Measurements from ENCODE around the gene HOXD3.

Gene HOXD3

GRCh38 chr2:176122052-176122682, 34.9 kb upstream of the HOXD3 start:
- DNase-seq, result no peak

GRCh38 chr2:176122683-176123410, 34.3 kb upstream of the HOXD3 start, which contains the start of gene HOXD9:
Gene HOXD9 (plus strand): TSS chr2:176122719. CDS start chr2:176122769, 50 bp downstream.
- no peak for DNase-seq

GRCh38 chr2:176123411-176124109, 33.5 kb upstream of the HOXD3 start:
- DNase-seq, result no peak

GRCh38 chr2:176124110-176124946, 32.8 kb upstream of the HOXD3 start:
- no peak for DNase-seq

- DNase-seq, result no peak
Measured at GRCh38 chr2:176124947-176125771, 31.9 kb upstream of the HOXD3 start.

GRCh38 chr2:176125772-176126054, 31.4 kb upstream of the HOXD3 start:
- DNase-seq, result no peak

- DNase-seq, result peak; percentile 28 to 56 (median 40)
Measured at GRCh38 chr2:176126929-176127773, 30.0 kb upstream of the HOXD3 start.

GRCh38 chr2:176127774-176128072, 29.4 kb upstream of the HOXD3 start:
- no peak for DNase-seq

GRCh38 chr2:176128172-176128981, 28.7 kb upstream of the HOXD3 start:
- DNase-seq, result no peak

- DNase-seq, result no peak
Measured at GRCh38 chr2:176128982-176129796, 27.9 kb upstream of the HOXD3 start, which contains the start of gene HOXD8. Gene HOXD8 (plus strand): TSS chr2:176129705. CDS start chr2:176130367, 662 bp downstream.

- DNase-seq, result no peak
Measured at GRCh38 chr2:176129813-176130146, 27.3 kb upstream of the HOXD3 start.

GRCh38 chr2:176130147-176130956, 26.8 kb upstream of the HOXD3 start:
- no peak for DNase-seq

- DNase-seq, result no peak
Measured at GRCh38 chr2:176130957-176131847, 25.9 kb upstream of the HOXD3 start.

- DNase-seq, result no peak
Measured at GRCh38 chr2:176131848-176132158, 25.3 kb upstream of the HOXD3 start.

GRCh38 chr2:176132205-176133171, 24.6 kb upstream of the HOXD3 start:
- no peak for DNase-seq

GRCh38 chr2:176133389-176133788, 23.7 kb upstream of the HOXD3 start:
- DNase-seq, result no peak

- no peak for DNase-seq
Measured at GRCh38 chr2:176134035-176134434, 23.1 kb upstream of the HOXD3 start.
